SK-N-DZ (cell line): Measurements from ENCODE around the gene RERE.

ENCODE experiments used
- DNase-seq: peaks from one replicate; pipeline ENCODE4 v3.0.0-alpha.2; 2015; ENCODE audit warnings: low spot score

The RERE gene

DNA sequence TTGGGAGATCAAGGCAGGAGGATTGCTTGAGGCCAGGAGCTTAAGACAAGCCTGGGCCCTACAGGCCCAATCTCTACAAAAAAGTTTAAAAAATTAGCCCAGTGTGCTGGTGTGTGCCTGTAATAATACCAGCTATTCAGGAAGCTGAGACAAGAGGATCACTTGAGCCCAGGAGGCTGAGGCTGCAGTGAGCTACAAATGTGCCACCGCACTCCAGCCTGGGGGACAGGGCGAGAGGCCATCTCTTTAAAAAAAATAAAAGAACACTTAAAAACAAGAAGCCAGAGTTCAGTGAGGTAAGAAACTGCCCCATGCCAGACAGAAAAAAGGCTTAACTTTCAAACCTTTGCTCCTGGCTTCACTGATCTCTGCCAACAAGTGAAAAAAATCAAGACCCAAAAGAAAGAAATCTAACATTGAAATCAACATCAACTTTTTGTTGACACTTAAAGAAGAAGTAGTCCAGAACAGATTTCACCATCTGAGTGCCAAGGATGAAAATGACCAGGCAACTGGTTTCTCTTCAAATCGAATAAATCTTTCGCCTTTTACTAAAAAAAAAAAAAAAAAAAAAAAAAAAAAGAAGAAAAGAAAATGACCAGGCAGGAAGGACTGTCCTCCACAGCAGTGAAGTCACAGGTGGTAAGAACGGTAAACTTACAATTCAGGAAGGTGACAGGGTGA lies 448.3 kb downstream of the RERE start:
- DNase-seq = no peak

DNA sequence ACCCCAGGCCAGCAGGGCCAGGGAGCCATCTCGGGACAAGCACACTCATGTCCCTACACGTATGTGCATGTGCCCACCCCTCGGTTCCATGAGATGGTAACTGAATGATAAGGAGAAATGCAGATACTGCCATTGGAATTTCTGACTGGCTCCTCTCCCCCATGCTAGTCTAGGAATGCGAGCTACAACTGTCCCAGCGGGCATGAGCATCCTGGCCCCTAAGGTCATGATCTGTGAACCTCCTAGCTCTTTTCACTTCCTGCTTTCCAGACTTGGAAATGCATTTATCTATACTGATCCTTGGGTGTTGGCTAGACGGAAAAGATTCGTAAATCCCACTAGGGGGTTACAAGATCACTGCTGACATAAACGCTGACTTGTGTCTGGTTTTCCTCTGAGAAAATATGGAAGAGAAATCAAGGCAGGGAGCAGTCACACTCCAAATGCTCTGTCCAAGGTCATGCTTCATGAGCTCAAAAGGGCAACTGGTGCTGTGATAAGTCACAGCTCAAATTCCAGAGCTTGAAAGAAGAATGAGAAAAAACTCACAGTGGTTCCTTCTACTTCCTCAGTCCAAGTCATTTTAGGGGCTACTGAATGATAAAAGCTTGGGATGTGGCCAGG lies 449.8 kb downstream of the RERE start:
- DNase-seq = no peak

DNA sequence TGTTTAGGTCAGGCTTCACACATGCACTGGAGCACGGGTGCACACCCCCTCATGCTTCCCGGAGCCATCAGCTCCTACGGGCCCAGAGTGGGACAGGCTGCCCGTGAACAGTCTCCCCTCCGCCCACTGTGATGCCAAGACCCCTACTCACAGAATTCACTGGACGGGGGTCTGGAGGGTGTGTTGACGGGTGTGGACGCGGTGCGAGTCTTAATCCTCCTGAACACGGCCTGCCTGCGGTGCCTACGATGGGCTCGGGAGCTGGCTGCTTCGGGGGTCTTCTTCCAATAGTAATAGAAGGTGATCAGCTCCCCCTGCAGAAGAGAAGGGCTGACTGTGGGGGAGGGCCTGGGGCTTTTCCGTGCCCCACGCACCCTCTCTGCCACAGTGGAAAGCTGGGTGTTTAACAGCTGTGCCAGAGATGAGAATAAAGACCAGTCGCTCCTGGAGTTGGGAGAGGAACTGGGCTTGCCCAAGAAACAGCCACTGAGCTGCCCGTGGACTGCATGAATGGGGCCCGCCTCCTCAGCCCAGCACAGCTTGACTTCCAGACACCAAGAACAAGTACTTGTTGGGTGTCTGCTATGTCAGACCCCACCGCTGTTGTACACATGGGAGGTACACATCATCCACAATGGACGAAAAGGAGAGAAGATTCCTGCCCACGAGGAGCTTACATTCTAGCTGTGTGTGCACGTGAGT lies 451.6 kb downstream of the RERE start:
- no peak for DNase-seq

DNA sequence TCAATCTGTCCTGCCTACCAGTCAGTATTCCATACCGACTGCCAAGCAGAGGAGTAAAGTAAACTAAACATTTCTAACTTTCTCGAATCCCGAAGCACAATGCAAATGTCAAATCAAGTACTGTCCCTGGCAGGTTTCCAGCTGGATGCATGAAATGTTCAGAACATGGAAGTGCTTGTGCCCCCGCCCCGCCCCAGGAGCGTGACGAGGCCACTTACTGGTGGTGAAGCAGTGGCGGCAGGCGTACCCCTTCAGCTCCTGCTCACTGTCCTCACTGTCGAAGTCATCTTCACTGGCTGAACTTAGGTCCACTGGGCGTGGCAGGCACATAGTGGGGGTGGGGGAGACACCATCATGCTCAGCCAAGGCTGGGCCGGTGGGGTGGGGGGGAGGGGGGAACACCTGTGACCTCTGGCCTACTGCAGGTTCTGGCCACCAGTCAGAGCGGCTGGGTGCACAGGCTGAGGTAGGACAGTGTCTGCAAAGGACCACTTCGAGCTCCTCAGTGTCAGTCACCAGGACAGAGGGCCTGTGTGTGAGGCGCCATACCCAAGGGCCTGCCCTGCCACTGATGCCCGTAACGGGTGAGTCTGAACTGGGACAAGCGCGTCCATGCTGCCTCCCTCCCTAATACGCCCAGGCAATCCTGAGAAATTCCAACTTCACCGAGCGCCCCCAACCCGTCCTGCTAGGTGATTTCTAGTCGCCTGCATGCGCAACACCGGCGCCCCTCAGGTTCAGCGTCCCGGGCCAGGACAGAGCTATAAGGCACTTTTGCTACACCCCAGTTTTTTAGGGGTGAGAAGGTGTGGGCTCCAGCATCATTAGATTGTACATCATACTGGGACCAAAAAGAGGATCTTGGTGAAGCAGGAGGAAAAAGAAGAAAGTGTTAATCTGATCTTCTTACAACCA lies 452.7 kb downstream of the RERE start:
- DNase-seq = no peak

DNA sequence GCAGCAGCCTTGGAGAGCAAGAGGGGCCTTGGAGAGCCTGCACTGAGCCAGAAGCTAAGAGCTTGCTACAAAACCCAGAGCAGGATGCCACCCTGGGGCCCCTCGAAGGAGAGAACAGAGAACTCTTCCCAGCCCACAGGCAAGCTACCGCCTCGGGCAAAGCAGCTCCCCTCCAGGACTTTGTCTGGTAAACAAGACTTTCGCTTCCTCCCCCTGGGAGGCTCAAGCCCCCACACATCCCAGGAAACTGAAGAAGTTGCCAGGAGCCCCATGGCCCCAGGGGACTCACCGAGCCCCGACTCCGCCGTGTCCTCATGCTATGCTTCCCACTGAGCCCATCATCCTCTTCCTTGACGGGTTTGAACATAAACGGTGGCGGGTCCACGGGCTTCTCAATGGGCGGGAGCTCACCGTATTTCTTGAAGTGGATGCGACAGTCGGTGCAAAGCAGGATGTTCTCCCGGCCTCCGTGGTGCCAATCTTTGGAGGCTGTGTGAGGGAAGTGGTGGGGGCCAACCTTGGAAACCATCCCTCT lies 453.6 kb downstream of the RERE start:
- DNase-seq = no peak

DNA sequence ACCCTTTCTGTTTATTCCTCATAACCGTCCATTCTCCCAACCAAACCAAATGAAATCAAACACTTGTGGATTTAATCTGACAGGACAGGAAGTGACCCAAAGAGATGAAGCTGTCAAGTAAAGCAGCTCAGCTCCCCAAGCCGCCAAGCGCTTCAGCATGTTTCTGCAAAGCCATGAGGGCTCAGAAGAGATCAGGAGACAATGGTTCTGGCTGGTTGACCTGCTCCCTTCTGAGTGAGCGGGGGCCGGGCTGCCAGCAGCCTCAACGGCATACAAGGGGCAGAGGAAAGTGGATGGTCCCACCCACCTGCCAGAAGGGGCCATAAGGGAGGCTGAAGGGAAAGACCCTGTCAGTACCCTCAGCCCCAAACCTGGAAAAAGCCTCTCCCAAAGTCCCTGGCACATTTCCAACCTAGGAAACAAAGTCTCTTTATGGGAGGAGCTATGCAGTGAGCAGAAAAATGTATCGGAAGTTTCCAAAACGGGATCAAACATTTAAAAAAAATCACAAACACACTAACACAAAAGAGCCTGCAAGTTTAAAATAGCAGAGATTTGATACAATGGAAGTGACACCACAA lies 454.2 kb downstream of the RERE start:
- DNase-seq = no peak

GRCh38 chr1:8362701-8363101 lies 454.7 kb downstream of the RERE start:
- DNase-seq = no peak

DNA sequence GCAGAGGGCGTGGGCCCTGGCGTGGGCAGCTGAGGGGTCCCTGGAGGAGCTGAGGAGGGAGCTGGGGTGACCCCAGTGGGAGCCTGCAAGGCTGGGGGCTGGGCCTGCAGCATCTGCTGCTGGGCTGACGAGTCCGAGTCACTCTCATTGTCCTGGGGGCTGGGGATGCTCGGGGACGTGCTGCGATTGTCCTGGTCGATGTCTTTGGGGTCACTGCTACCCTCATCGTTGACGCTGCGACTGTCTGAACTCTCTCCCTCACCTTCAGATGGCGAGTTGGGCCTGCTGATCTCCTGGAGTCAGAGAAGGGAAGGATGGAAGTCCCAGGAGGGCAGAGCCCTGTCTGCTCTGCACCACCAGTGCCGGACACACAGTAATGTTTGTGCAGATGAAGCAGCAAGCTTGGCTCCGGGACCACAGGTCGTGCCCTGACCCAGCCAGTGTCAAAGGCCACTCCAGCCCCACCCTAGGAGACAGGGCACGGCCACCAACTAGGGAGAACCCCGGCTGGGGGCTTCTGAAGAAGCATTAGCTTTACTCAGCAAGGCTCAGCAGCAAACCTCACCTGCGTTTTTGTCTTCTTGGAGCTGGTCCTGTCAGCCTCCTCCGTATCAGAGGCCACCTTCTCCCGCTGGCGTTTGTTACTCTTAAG lies 456.1 kb downstream of the RERE start:
- no peak for DNase-seq

GRCh38 chr1:8360493-8361197 lies 456.8 kb downstream of the RERE start:
- DNase-seq = no peak

- DNase-seq = no peak
These were observed 457.6 kb downstream of the RERE start for GRCh38 chr1:8359617-8360481.

- DNase-seq = no peak
These were observed 458.4 kb downstream of the RERE start for GRCh38 chr1:8358897-8359616.

DNA sequence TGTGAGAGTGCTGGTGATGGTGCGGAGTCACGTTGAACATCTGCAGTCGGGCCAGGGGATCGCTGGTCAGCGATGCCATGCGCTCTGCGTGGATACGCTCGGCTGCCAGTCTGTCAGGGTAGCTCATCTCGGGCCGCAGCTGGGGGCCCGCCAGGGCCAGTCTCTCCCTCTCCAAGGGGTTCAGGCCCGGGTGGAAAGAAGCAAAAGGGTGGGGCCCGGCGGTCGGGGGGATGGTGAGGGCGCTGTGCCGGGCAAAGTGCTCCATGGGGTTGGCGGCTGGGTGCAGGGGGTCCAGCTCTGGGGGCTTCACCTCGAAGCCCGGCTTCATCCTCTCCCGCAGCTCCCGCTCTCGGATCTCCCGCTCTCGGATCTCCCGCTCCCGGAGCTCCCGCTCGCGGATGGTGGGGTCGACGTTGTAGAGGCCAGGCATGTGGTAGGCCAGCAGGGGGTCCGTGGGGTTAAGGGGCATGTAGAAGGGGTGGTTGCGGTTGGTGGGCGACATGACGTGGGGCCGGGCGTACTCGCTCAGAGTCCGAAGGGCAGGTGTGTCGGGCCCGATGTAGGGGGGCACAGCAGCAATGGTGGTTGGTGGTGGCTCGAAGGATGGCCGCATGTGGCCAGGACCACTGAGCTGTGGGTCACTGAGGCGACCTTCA lies 459.1 kb downstream of the RERE start:
- DNase-seq = no peak

DNA sequence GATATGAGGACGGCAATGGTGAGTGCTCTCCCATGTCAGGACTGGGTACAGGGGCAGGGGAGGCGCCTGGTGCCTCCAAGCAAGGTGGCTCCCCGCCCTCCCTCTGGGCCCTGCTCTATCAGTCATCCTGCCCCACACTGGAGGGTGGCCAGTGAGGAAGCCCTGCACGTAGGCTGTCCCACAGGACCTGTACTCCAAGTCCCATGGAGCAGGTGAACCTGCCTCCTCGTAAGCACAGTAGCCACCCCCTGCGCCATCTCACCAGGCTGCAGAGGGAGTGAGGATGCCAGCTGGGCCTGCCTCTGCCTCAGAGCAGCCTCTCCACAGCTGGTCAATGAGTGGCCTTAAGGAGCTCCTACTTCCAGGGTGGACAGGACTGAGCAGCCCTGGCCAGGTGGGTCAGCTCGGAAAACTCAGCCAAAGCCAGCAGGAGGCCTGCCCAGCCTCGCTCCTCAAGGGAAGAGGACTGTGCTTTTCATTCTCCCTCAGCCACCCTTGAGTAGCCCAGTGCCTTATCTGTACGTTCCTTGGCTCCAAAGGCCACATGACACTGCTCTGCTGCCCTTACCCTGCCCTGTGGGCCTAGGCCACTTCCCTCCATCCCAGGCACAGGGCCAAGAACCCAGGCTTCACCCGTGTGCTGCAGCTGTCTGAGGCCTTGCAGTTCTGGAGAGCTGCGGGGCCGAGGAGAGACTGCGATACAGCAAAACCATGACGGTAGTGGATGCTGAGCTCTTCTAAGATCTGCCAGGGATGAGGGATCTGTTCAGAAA lies 459.9 kb downstream of the RERE start:
- no peak for DNase-seq

GRCh38 chr1:8356256-8357209 lies 460.9 kb downstream of the RERE start:
- no peak for DNase-seq

GRCh38 chr1:8355439-8356255 lies 461.8 kb downstream of the RERE start:
- DNase-seq = no peak
